ENCODE data around the gene CREB3L2.

GRCh38 chr7:137952426-137952805 is 49.5 kb downstream of the CREB3L2 start:
- TF ChIP-seq POLR2AphosphoS5 (IDR thresholded peaks at IDR 0.05; ENCODE audit: low read depth, low read length) (no peak), TAF1 (IDR thresholded peaks at IDR 0.05; ENCODE audit: borderline replicate concordance, low read depth, low read length) (no peak)

Measured in GM12892 (cell line).